RPMI8226 (cell line): ENCODE measurements around the gene NAA60.
A peak's percentile ranks its signal among the peaks of the same experiment; 100 is the strongest.

ENCODE experiments used
- DNase-seq: peaks from one replicate; pipeline ENCODE4 v3.0.0-alpha.2; 2015

Gene NAA60

DNA sequence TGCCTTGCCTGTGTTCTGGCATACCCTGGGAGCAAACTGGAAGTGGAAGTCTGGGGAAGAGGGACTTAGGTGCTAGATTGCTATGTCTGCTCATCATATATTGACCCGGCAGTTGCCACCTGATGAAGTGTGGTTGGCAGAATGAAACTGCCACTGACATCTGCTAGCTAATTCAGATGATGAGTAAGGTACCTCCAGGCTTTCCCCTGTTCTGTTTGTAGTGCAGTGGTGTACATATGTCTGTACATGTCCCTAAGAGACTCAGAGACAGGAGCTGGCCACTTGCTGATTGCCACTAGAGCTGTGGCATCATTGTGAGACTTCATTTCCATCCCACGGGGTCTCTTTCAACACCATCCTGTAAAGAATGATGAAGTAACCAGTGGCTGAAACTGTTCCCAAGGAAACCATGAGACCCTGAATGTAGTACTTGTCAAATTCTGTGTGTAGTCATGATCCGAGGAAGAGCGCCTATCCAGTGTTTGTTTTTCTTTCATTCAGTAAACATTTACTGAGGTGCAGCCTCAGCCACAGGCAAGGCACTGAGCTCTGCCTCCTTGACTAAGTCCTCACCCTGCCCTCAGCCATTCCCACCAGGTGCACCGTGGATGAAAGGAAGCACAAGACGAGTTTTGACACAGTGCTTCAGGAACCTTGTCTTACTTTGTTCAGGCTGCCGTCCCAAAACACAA lies 70.6 kb downstream of the NAA60 start:
- DNase-seq: no peak

GRCh38 chr16:3514621-3515020 lies 71.1 kb downstream of the NAA60 start:
- no peak for DNase-seq

DNA sequence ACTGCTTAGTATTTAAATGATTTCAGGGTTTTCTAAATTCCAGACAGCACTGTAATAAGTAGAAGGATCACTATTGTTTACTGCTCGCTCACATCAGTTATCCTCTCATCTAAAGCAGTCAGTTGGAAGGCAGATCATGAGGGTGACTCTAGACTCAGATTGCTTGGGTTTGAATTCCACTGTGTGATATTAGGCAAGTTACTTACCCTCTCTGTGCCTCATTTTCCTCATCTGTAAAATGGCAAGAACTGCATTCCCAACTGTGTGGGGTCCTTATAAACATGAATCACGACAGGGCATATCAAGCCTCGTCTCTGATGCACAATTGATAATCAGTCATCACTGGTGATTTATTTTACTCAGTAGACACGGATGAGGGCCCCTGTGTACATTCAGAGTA lies 72.4 kb downstream of the NAA60 start:
- DNase-seq: no peak

- no peak for DNase-seq
These were observed 75.0 kb downstream of the NAA60 start for GRCh38 chr16:3518292-3518985.

GRCh38 chr16:3518986-3519348 lies 75.5 kb downstream of the NAA60 start:
- DNase-seq: no peak

DNA sequence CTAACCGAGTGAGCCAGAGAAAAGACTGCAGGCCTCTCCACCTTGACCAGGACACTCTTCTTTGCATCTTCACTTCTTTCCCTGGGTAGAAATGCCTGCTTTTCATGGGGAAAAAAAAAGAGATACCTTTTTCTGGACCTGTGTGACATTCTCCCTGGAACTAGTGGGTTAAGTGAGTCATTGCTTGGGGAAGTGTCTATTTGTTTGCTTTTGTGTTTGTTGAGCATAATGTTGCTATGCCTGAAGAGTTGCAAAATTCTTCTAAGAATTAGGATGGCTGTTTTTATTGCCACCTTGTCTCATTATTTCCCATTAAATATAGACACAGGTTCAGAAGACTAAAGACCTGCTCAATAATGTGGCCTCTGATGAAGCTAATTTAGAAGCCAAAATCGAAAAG lies 76.1 kb downstream of the NAA60 start:
- no peak for DNase-seq

DNA sequence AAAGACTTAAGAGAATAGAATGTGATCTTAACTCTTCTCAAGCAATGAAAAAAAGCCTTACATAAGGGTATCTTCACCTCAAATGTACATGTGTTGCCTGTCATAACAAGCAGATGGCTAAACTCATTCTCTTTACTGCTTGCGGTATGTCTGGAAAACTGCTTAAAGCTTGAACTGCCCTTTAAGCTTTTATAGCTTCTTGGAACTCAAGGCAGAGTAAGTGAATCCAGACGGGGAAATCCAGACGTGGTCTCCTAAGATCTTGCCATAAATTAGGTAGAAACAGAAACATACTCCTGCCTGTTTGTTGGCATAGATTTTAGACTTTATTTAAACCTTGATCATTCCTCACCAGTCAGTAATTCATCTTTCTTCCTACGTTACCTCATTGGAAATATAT lies 76.9 kb downstream of the NAA60 start:
- no peak for DNase-seq

GRCh38 chr16:3520841-3521240 lies 77.4 kb downstream of the NAA60 start:
- DNase-seq: no peak

DNA sequence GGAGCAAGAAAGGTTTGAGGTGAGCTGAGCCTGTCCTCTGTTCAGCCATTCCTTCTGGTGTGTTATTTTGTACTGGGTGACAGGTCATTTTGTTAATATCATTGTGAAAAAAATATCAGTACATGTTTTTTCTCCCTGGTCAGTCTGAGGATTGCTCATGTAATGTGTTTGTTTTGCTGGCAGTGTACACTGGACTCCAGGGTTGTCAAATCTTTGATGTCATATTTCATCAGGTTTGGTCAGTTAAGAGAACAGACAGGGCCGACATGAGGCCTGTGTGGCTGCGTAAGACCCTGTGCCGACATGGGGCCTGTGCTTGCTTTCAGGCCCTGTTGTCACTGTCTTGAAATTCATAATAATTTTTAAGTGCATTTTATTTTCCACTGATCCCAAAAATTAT lies 79.8 kb downstream of the NAA60 start:
- DNase-seq: no peak

DNA sequence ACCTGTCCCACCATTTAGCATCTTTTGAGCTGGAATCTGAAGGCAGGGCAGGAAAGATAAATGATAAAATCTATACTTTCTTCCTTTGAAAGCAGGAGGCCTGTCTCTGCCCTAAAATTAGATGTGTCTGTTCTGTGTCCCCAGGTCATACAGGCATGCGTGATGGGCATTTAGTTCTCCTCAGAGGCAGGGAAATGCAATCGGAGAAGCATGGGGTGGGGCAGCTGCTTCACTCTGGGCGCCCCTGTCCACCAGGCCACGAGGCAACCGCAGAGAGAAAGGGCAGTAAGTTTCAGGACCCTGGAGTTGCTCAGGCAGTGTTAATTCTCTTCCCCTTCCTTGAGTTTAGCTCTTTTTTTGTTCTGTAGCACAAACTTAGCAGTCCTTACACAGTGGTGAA lies 82.5 kb downstream of the NAA60 start:
- DNase-seq: no peak

- DNase-seq: peak; percentile 69
These were observed 83.8 kb downstream of the NAA60 start for GRCh38 chr16:3527216-3527829.

DNA sequence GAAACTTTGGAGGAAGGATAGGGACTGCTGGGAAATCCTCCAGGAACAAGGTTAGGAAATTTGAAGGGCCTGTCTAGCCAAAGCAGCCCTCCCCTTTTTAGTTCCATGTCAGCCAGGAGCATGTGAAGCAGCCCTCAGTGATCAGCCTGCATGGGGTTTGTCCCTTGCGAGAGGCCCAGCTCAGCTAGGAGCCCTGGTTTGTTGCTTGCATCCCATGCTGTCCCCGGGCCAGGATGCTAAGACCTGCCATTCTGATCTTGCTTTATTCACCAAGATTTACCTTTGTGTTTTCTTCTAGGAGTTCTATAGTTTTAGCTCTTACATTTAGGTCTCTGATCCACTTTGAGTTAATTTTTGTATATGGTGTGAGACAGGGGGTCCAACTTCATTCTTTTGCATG lies 84.9 kb downstream of the NAA60 start:
- no peak for DNase-seq

GRCh38 chr16:3529175-3529574 lies 85.7 kb downstream of the NAA60 start:
- no peak for DNase-seq

DNA sequence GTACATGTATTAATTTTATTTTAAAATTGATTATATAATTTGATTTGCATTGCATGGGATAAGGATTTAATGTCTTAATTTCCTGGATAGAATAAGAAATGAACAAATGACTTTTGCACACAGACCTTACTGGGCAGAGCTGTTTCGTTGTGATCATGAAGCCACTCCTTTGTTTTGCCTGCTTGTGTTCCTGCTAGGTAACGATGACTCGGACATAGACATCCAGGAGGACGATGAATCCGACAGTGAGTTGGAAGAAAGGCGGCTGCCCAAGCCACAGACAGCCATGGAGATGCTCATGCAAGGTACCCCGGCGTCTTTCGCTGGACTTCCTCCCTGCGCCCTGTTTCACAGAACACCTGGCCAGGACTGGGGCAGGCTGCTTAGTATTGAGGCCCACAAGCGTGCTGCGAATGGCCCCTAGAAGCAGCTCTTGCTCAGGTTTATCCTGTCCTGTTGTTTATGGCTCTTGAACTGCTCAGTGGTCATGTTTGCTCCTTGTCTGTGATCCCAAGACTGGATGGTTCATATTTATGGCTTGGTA lies 87.0 kb downstream of the NAA60 start:
- no peak for DNase-seq

- DNase-seq: no peak
These were observed 89.3 kb downstream of the NAA60 start for GRCh38 chr16:3532741-3533140.

DNA sequence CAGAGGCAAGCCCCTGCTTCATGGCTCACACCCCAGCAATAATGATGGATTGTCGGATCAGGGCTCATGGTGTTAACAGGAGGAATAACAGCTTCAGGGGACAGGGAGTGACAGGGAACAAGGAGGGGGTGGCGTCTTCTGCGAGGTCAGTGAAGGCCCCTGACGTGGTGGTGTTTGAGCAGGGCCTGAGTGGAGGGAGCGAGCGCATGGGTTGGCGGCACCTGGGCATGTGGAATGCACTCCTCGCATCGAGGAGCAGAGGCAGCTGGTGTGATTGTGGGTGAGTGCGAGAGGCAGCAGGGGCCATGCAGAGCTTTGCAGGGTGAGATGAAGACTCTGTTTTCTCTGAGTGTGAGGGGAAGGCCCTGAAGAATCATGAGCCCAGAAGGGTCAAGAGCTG lies 90.6 kb downstream of the NAA60 start:
- DNase-seq: no peak

DNA sequence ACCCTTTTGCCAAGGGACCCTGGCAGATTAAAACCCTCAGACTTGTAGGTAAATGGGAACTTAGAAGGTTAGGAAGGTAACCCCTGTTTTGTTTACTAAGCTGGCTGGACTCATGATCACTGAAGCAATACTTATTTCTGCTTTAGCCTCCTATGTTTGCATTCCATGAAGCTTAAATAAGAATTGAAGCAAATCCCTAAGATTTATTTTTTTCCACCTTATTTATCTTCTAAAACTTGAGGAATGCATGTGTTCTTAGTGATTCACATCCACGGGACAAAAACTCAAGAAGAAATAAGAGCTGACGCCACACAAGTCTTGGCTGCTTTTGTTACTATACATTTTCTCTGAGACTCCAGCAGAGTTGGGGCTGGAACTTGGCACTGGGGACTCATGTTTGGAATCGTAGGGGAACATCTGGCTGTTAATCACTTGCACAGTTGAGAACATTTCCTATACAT lies 92.8 kb downstream of the NAA60 start:
- no peak for DNase-seq
